GM23338 (cell line): ENCODE results near the gene CTNND2. TPM values are rescaled to one million over a fixed set of nuclear protein-coding genes. Genes with fewer than 3 reads are reported as not detected.

Source experiments
- ATAC-seq: fragments of 200-7000 bp; cut with Tn5 transposase; 3 replicates; pipeline ENCODE4 v1.9.1; 2020
- DNase-seq: peaks from one replicate; pipeline ENCODE4 v3.0.0-alpha.2; 2015; ENCODE audit warnings: low spot score
- H2AFZ ChIP-seq: fragments of 200-600 bp; sonication (generic); 2 replicates; pipeline ENCODE4 v1.8.0; 2016; ENCODE audit warnings: antibody characterized with exemption, mild to moderate bottlenecking, moderate library complexity
- H3F3A ChIP-seq: fragments of 200-600 bp; sonication (generic); replicated peaks from 2 replicates; pipeline ENCODE4 v1.8.0; 2017; ENCODE audit warnings: antibody characterized with exemption, mixed run types, low read depth
- H3K27ac ChIP-seq: fragments of 200-600 bp; sonication (generic); 2 replicates; pipeline ENCODE4 v1.6.1; 2016; ENCODE audit warnings: low read depth
- H3K27me3 ChIP-seq: fragments of 200-600 bp; sonication (generic); 2 replicates; pipeline ENCODE4 v1.8.0; 2016; ENCODE audit warnings: mild to moderate bottlenecking, mixed run types, moderate library complexity; ENCODE audit not compliant: insufficient read depth
- H3K36me3 ChIP-seq: fragments of 200-600 bp; sonication (generic); 2 replicates; pipeline ENCODE4 v1.8.0; 2016; ENCODE audit warnings: mild to moderate bottlenecking; ENCODE audit not compliant: insufficient read depth
- H3K4me1 ChIP-seq: fragments of 200-600 bp; sonication (generic); 2 replicates; pipeline ENCODE4 v1.8.0; 2016; ENCODE audit warnings: mild to moderate bottlenecking, moderate library complexity; ENCODE audit not compliant: insufficient read depth
- H3K4me2 ChIP-seq: fragments of 200-600 bp; sonication (generic); 2 replicates; pipeline ENCODE4 v1.7.1; 2017; ENCODE audit warnings: mixed run types
- H3K4me3 ChIP-seq: fragments of 200-600 bp; sonication (generic); 2 replicates; pipeline ENCODE4 v1.6.1; 2016; ENCODE audit warnings: mixed run types
- H3K79me2 ChIP-seq: fragments of 200-600 bp; sonication (generic); replicated peaks from 2 replicates; pipeline ENCODE4 v1.8.0; 2017; ENCODE audit warnings: mild to moderate bottlenecking; ENCODE audit not compliant: insufficient read depth
- H3K9me2 ChIP-seq: fragments of 200-600 bp; sonication (generic); 2 replicates; pipeline ENCODE4 v1.8.0; 2017; ENCODE audit not compliant: insufficient read depth
- H4K20me1 ChIP-seq: fragments of 200-600 bp; sonication (generic); replicated peaks from 2 replicates; pipeline ENCODE4 v1.8.0; 2017; ENCODE audit warnings: mild to moderate bottlenecking; ENCODE audit not compliant: insufficient read depth
- H3K27ac Mint-ChIP-seq: 2 replicates; pipeline ENCODE4 v1.8.0; 2020; ENCODE audit warnings: inconsistent platforms, mild to moderate bottlenecking, moderate library complexity, mixed read lengths
- H3K27me3 Mint-ChIP-seq: 3 replicates; pipeline ENCODE4 v1.8.0; 2022; ENCODE audit warnings: low read depth, mild to moderate bottlenecking, moderate library complexity, mixed read lengths, inconsistent platforms; ENCODE audit not compliant: insufficient read depth, poor library complexity
- H3K36me3 Mint-ChIP-seq: 3 replicates; pipeline ENCODE4 v1.8.0; 2021; ENCODE audit warnings: low read depth, mild to moderate bottlenecking, inconsistent platforms, moderate library complexity, mixed read lengths
- H3K4me1 Mint-ChIP-seq: 3 replicates; pipeline ENCODE4 v1.8.0; 2020; ENCODE audit warnings: mild to moderate bottlenecking, inconsistent platforms, mixed read lengths
- H3K4me3 Mint-ChIP-seq: 3 replicates; pipeline ENCODE4 v1.8.0; 2021; ENCODE audit warnings: moderate library complexity, mild to moderate bottlenecking, inconsistent platforms, mixed read lengths
- H3K9me3 Mint-ChIP-seq: 3 replicates; pipeline ENCODE4 v1.8.0; 2020; ENCODE audit warnings: moderate library complexity, mild to moderate bottlenecking, inconsistent platforms, mixed read lengths
- CREB1 ChIP-seq: fragments of 250-450 bp; sonication (Bioruptor Pico); IDR thresholded peaks from 2 replicates; pipeline ENCODE4 v1.5.0; 2020; ENCODE audit warnings: low read depth, mild to moderate bottlenecking, moderate library complexity
- CTCF ChIP-seq, 2 experiments: fragments of 200-600 bp in 1 of 2; sonication (generic) in 1 of 2; conservative IDR thresholded peaks; 2 replicates each; pipeline versions ENCODE4 v1.5.1 to v1.6.1; 2016 to 2017; ENCODE audit warnings: antibody characterized with exemption in 2 of 2, low read depth in 2 of 2, mild to moderate bottlenecking in 2 of 2, moderate library complexity in 1 of 2
- ETS1 ChIP-seq: IDR thresholded peaks from 2 replicates; pipeline ENCODE4 v1.6.1; 2016; ENCODE audit warnings: antibody characterized with exemption
- EZH2 ChIP-seq: fragments of 200-600 bp; sonication (generic); IDR thresholded peaks from one replicate; pipeline ENCODE4 v1.8.0; 2017; ENCODE audit warnings: antibody characterized with exemption, mild to moderate bottlenecking, low read depth; ENCODE audit not compliant: unreplicated experiment
- EZH2phosphoT487 ChIP-seq: fragments of 200-600 bp; sonication (generic); IDR thresholded peaks from one replicate; pipeline ENCODE4 v1.8.1; 2018; ENCODE audit warnings: antibody characterized with exemption; ENCODE audit not compliant: unreplicated experiment
- JUNB ChIP-seq: IDR thresholded peaks from one replicate; pipeline ENCODE4 v1.6.1; 2016; ENCODE audit warnings: antibody characterized with exemption; ENCODE audit not compliant: unreplicated experiment
- NANOG ChIP-seq: IDR thresholded peaks from 2 replicates; pipeline ENCODE4 v1.6.1; 2016; ENCODE audit warnings: antibody characterized with exemption, borderline replicate concordance
- POLR2AphosphoS5 ChIP-seq: IDR thresholded peaks from 2 replicates; pipeline ENCODE4 v1.6.1; 2016; ENCODE audit warnings: antibody characterized with exemption, low read depth
- REST ChIP-seq: IDR thresholded peaks from one replicate; pipeline ENCODE4 v1.6.1; 2018; ENCODE audit warnings: antibody characterized with exemption; ENCODE audit not compliant: unreplicated experiment
- STAT1 ChIP-seq: IDR thresholded peaks from one replicate; pipeline ENCODE4 v1.6.1; 2016; ENCODE audit warnings: antibody characterized with exemption; ENCODE audit not compliant: unreplicated experiment
- ZNF114 ChIP-seq: fragments of 250-450 bp; sonication (Bioruptor Pico); IDR thresholded peaks from 2 replicates; pipeline ENCODE4 v1.5.0; 2020; ENCODE audit warnings: mild to moderate bottlenecking, moderate library complexity
- ZNF331 ChIP-seq: fragments of 250-450 bp; sonication (Bioruptor Pico); IDR thresholded peaks from 2 replicates; pipeline ENCODE4 v1.5.0; 2020; ENCODE audit warnings: low read depth, mild to moderate bottlenecking, moderate library complexity
- ZNF462 ChIP-seq: fragments of 250-450 bp; sonication (Bioruptor Pico); IDR thresholded peaks from 2 replicates; pipeline ENCODE4 v1.5.0; 2020; ENCODE audit warnings: mild to moderate bottlenecking, moderate library complexity
- polyA plus RNA-seq: library from polyadenylated mRNA; unstranded; fragments of >200 nt; fragmentation: Nextera tagmentation; extraction: Ambion mirVana; gene quantifications from 2 replicates; pipeline ENCODE4 v1.2.1, GENCODE V29; 2016
- total RNA-seq: library from RNA; depleted of rRNA; stranded (reverse); fragments of >200 nt; shearing (Covaris generic); gene quantifications from 2 replicates; pipeline ENCODE4 v1.2.3, GENCODE V29; 2014

The CTNND2 gene
- total and polyA plus RNA-seq, 2 experiments from 2014 or later, result 5.1 to 7.0 TPM

- H2AFZ ChIP-seq, result no peak overlapping the region
- no peak overlapping the region for H3K27ac ChIP-seq
- Mint-ChIP-seq H3K4me3 (no peak overlapping the region), H3K27me3 (peaks cover 2% of the 10 kb centered on the region), H3K36me3 (no peaks in the 10 kb centered on the region), H3K27ac (no peak overlapping the region), H3K4me1 (peaks cover 8% of the 10 kb centered on the region; the same call in 2 of the 3 replicates), H3K9me3 (no peaks in the 10 kb centered on the region)
- 0 out of 2 replicates have a peak, but pooled peaks cover 4% of the 10 kb centered on the region for H3K9me2 ChIP-seq
- DNase-seq (no peak), ATAC-seq (no peak)
- no peak overlapping the region for H3K4me3 ChIP-seq
- H3F3A ChIP-seq, result no peaks in the 10 kb centered on the region
- H3K36me3 ChIP-seq, result no peaks in the 10 kb centered on the region
- no peaks in the 10 kb centered on the region for H3K4me1 ChIP-seq
- no peak overlapping the region for H3K4me2 ChIP-seq
- H4K20me1 ChIP-seq, result no peaks in the 10 kb centered on the region
- TF ChIP-seq POLR2AphosphoS5 (no peak), STAT1 (no peak), ZNF331 (CRISPR knock-in tag) (no peak), EZH2phosphoT487 (no peak), ETS1 (no peak), CTCF (conservative IDR thresholded peaks at IDR 0.05; ENCODE audit: low read depth in 2 of 2) (no peak), ZNF462 (CRISPR knock-in tag) (no peak), ZNF114 (CRISPR knock-in tag) (no peak), CREB1 (no peak), EZH2 (no peak), NANOG (no peak), JUNB (no peak), REST (no peak)
- H3K27me3 ChIP-seq, result no peaks in the 10 kb centered on the region
- H3K79me2 ChIP-seq, result no peaks in the 10 kb centered on the region
Measured at GRCh38 chr5:11174591-11174990, 729.7 kb downstream of the CTNND2 start.
